GM12801 (cell line): Measurements from ENCODE around the gene TNFRSF1B.

Experiments
- CTCF ChIP-seq: IDR thresholded peaks from one replicate; pipeline ENCODE4 v1.5.1; 2011; ENCODE audit warnings: control low read depth; ENCODE audit not compliant: insufficient read length; ENCODE audit errors: extremely low read depth

Gene TNFRSF1B

GRCh38 chr1:12180315-12180714 lies 13.5 kb downstream of the TNFRSF1B start:
- no peak for TF ChIP-seq CTCF

- no peak for TF ChIP-seq CTCF
Measured at GRCh38 chr1:12180903-12181302, 14.1 kb downstream of the TNFRSF1B start.

GRCh38 chr1:12181568-12181967 lies 14.8 kb downstream of the TNFRSF1B start:
- no peak for TF ChIP-seq CTCF

GRCh38 chr1:12182410-12182984 lies 15.7 kb downstream of the TNFRSF1B start:
- TF ChIP-seq CTCF, result no peak

GRCh38 chr1:12183095-12183794 lies 16.5 kb downstream of the TNFRSF1B start:
- TF ChIP-seq CTCF, result no peak

GRCh38 chr1:12184008-12184681 lies 17.4 kb downstream of the TNFRSF1B start:
- TF ChIP-seq CTCF, result no peak

- TF ChIP-seq CTCF, result no peak
Measured at GRCh38 chr1:12185036-12185917, 18.5 kb downstream of the TNFRSF1B start.
